Neutrophil (primary cell): ENCODE measurements around the gene SESN2.

Experiments
- H3K27ac ChIP-seq: fragments of 200-600 bp; sonication (generic); 2 replicates; pipeline ENCODE4 v1.5.1; 2016; ENCODE audit warnings: mild to moderate bottlenecking, moderate library complexity
- H3K27me3 ChIP-seq: fragments of 200-600 bp; sonication (generic); 2 replicates; pipeline ENCODE4 v1.6.0; 2016; ENCODE audit warnings: mild to moderate bottlenecking
- H3K36me3 ChIP-seq: fragments of 200-600 bp; sonication (generic); 2 replicates; pipeline ENCODE4 v1.5.1; 2017
- H3K4me1 ChIP-seq, 2 experiments: fragments of 200-600 bp in 1 of 2; sonication (generic) in 1 of 2; 1 replicate in 1 of 2; 2 replicates in 1 of 2; pipeline versions ENCODE4 v1.5.1 to v1.6.1; 2013 to 2016; ENCODE audit warnings: low read depth in 1 of 2, low read length in 1 of 2, mild to moderate bottlenecking in 1 of 2, moderate library complexity in 1 of 2; ENCODE audit not compliant: control insufficient read depth in 1 of 2, insufficient read depth in 1 of 2
- H3K4me3 ChIP-seq, 2 experiments: fragments of 200-600 bp in 1 of 2; sonication (generic) in 1 of 2; 1 replicate in 1 of 2; 2 replicates in 1 of 2; pipeline ENCODE4 v1.5.1; 2013 to 2016; ENCODE audit warnings: low read depth in 1 of 2, low read length in 1 of 2, mild to moderate bottlenecking in 1 of 2, moderate library complexity in 1 of 2
- H3K9me3 ChIP-seq: fragments of 200-600 bp; sonication (generic); 2 replicates; pipeline ENCODE4 v1.5.1; 2016
- TF ChIP-seq, protein P1 (sequence below): fragments of 200-600 bp; sonication (generic); IDR thresholded peaks from 2 replicates; pipeline ENCODE4 v1.5.1; 2016; ENCODE audit warnings: antibody characterized with exemption

SESN2 gene

DNA sequence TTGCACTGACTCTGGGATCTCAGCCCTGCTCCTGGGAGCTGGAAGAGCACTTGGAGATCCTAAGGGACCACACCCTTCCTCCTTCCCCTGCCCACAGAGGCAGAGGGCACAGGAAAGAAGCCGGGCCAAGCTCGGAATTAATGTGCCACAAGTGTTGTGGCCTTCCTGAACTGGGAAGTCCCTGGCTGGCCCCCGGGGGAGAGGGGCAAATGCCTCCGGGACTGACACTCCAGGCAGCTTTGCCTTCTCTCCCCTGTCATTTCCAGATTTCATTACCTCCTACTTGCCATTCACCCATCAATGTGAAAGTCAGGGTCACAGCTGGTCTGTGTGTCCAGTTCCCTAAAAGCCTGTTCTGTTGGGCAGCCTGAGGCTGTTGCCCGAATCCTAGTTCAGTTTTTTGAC is 21.7 kb downstream of the SESN2 start:
- Histone ChIP-seq H3K27ac (no peak overlapping the region), H3K27me3 (no peaks in the 10 kb centered on the region), H3K4me3 (no peak overlapping the region), H3K36me3 (peaks cover 64% of the 10 kb centered on the region), H3K4me1 (peaks cover 19 to 40% of the 10 kb centered on the region in 2 experiments), H3K9me3 (no peaks in the 10 kb centered on the region)
- TF ChIP-seq, protein P1, sequence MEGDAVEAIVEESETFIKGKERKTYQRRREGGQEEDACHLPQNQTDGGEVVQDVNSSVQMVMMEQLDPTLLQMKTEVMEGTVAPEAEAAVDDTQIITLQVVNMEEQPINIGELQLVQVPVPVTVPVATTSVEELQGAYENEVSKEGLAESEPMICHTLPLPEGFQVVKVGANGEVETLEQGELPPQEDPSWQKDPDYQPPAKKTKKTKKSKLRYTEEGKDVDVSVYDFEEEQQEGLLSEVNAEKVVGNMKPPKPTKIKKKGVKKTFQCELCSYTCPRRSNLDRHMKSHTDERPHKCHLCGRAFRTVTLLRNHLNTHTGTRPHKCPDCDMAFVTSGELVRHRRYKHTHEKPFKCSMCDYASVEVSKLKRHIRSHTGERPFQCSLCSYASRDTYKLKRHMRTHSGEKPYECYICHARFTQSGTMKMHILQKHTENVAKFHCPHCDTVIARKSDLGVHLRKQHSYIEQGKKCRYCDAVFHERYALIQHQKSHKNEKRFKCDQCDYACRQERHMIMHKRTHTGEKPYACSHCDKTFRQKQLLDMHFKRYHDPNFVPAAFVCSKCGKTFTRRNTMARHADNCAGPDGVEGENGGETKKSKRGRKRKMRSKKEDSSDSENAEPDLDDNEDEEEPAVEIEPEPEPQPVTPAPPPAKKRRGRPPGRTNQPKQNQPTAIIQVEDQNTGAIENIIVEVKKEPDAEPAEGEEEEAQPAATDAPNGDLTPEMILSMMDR: no peak

DNA sequence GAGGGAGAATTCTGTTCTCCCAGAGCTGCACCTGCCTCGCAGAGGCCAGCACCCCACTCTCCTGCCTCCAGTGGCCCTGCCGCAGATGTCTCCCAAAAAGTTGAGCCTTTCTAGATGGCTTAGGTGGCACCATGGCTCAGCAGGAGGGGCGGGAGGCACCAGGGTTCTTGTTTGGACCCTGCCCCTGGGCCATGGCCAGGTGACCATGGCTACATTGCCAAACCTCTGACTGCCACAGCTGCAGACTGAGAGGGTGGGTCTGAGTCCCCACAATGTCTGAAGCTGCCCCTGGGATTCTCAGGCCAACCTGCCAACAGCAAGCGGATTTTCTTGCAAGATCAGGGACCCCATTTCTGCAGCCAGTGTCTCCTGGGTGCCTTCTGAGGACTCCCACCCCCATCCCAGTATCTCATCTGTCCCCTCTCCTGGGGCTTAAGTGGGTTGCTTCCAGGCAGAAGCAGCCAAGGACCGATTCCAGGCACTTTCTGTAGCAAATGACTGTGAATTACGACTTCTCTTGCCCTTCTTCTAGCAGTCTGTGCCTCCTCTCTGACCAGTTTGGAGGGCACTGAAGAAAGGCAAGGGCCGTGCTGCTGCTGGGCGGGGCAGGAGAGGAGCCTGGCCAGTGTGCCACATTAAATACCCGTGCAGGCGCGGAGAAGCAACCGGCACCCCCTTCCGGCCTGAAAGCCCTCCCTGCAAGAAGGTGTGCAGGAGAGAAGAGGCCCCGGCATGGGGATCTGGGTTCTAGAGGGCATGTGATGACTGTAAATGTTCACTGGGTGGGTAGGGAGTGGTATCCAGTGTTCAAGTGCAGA is 22.5 kb downstream of the SESN2 start:
- H3K4me1 ChIP-seq: peaks cover 21 to 44% of the 10 kb centered on the region in 2 experiments
- H3K27me3 ChIP-seq: no peaks in the 10 kb centered on the region
- no peak overlapping the region for H3K4me3 ChIP-seq
- H3K27ac ChIP-seq: peak overlapping the region; percentile 69
- peaks cover 57% of the 10 kb centered on the region for H3K36me3 ChIP-seq
- TF ChIP-seq, protein P1: no peak
- H3K9me3 ChIP-seq: no peaks in the 10 kb centered on the region

DNA sequence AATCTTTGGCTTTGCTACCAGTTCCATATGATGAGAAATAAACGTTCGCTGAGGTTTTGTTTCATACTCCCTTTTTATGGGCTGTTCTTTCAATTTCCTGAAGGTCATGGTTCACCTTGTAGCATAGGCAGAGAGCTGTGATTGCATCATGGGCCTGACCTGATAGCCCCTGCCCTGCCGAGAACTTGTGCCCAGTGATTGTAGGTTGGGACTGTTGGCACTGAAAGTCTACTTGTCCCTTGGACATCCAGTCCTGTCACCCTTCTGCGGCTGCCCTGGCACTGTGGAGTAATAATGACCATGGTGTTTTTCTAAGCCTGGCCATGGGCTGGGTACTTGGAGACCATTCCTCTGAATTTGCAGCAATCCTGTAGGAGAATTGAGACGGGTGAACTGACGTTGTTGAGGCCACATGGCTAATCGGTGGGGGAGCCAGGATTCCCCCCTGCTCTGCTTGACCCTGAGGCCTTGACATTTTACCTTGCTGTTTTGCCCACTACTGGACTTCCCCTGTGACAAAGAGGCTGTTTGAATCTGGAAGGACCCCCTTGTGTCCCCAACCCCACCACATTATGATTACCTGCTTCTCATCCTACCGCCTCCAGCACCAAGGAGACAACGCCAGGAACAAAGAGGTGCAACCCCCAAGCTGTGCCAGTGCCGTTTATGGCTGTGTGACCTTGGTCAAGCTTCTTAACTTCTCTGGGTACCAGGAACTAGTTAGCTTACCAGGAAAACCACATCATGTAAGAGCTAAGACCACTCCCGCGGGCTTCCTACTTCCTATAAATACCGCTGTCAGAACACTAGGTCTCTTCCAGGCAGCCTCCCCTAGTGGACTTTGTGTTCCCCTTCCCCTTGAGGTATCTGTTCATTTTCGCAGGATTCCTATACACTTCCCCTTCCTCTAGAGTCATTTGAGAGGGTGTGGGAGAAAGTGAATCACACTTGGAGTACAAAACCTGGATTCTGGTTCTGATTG is 23.4 kb downstream of the SESN2 start:
- Histone ChIP-seq H3K36me3 (peaks cover 48% of the 10 kb centered on the region), H3K4me3 (no peak overlapping the region), H3K27ac (peak overlapping the region; percentile 69), H3K4me1 (peaks cover 29 to 53% of the 10 kb centered on the region in 2 experiments), H3K9me3 (no peaks in the 10 kb centered on the region), H3K27me3 (no peaks in the 10 kb centered on the region)
- TF ChIP-seq, protein P1: peak; percentile 20

DNA sequence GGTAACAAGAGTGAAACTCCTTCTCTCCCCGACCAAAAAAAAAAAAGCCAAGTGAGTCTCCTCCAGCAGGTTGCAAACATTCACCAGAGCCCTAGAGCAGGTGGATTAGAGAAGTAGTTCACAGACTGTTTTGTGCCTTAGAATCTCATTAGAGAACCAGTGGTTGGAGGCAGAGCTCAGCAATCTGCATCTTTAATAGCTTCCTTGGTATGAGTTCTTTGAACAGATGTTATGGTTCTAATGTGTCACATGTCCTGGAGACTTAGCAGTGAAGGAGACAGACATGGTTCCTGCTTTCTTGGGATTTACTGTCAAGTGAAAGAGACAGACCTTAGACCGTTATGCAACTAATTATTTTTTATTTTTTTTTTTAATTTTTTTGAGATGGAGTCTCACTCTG is 26.8 kb downstream of the SESN2 start:
- H3K4me1 ChIP-seq: peaks cover 30 to 63% of the 10 kb centered on the region in 2 experiments
- H3K9me3 ChIP-seq: no peaks in the 10 kb centered on the region
- peak overlapping the region; percentile 29 for H3K27ac ChIP-seq
- peaks cover 14% of the 10 kb centered on the region for H3K36me3 ChIP-seq
- no peak overlapping the region for H3K4me3 ChIP-seq
- TF ChIP-seq, protein P1: no peak
- H3K27me3 ChIP-seq: no peaks in the 10 kb centered on the region

DNA sequence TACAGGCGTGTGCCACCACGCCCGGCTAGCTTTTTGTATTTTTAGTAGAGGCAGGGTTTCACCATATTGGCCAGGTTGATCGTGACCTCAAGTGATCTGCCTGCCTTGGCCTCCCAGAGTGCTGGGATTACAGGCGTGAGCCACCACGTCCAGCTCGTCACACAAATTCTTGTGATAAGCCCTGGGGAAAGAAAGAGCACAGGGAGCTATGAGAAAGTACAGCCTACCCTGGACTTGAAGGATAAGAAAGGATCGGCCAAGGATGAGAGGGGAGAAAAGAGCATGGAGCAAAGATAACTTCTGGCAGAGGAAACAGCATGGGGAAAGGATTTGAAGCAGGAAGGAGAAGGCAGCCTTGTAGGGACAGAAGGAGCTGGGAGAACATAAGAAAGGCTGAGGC is 29.2 kb downstream of the SESN2 start:
- Histone ChIP-seq H3K36me3 (no peaks in the 10 kb centered on the region), H3K4me3 (no peak overlapping the region), H3K4me1 (peaks cover 22 to 57% of the 10 kb centered on the region in 2 experiments), H3K27ac (no peak overlapping the region), H3K27me3 (no peaks in the 10 kb centered on the region), H3K9me3 (no peaks in the 10 kb centered on the region)
- TF ChIP-seq, protein P1: no peak
